ENCODE results near the gene RBPJL. TPM values are rescaled to one million over a fixed set of nuclear protein-coding genes. Genes with fewer than 3 reads are reported as not detected.
A peak's percentile ranks its signal among the peaks of the same experiment; 100 is the strongest.

Gene RBPJL
- polyA plus RNA-seq, 1 experiment = not detected

DNA sequence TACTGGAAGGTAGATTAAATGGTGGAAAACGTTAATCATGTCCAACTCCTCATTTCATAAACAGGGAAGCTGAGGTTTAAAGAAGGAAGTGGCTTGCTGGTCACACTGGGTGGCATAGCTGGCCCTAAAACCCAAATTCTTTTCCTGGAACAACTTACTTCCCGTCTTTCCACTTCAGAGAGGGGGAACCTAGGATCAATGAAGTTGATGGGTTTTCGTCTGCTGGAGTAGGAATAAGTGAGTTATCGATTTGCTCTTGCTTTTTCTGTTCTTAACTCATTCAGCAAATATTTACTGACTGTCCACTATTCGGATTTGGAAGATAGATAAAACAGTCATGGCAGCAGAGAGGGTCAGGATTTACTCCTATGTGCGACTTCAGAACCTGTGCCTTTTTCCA, 55.2 kb downstream of the RBPJL start:
- Histone ChIP-seq H3K36me3 (ENCODE audit: control insufficient read depth, insufficient read depth, low read length) (peaks cover 9% of the 10 kb centered on the region), H3K4me3 (ENCODE audit: low read depth, low read length) (no peak overlapping the region), H3K27me3 (ENCODE audit: control insufficient read depth, insufficient read depth, low read length) (no peaks in the 10 kb centered on the region)
- POLR2A ChIA-PET = no interaction called here
- CTCF ChIA-PET = interaction anchor here (0.8 to 6.0 kb wide), 9 partner anchors 10 to 416 kb away, joined by 3 to 75 read pairs (median 13); no protein-coding TSS in a partner anchor
- TF ChIP-seq, protein P1, sequence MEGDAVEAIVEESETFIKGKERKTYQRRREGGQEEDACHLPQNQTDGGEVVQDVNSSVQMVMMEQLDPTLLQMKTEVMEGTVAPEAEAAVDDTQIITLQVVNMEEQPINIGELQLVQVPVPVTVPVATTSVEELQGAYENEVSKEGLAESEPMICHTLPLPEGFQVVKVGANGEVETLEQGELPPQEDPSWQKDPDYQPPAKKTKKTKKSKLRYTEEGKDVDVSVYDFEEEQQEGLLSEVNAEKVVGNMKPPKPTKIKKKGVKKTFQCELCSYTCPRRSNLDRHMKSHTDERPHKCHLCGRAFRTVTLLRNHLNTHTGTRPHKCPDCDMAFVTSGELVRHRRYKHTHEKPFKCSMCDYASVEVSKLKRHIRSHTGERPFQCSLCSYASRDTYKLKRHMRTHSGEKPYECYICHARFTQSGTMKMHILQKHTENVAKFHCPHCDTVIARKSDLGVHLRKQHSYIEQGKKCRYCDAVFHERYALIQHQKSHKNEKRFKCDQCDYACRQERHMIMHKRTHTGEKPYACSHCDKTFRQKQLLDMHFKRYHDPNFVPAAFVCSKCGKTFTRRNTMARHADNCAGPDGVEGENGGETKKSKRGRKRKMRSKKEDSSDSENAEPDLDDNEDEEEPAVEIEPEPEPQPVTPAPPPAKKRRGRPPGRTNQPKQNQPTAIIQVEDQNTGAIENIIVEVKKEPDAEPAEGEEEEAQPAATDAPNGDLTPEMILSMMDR (IDR thresholded peaks at IDR 0.05; ENCODE audit: insufficient read depth, low read depth, low read length) = no peak
- DNase-seq (ENCODE audit: low read depth) = no peak

DNA sequence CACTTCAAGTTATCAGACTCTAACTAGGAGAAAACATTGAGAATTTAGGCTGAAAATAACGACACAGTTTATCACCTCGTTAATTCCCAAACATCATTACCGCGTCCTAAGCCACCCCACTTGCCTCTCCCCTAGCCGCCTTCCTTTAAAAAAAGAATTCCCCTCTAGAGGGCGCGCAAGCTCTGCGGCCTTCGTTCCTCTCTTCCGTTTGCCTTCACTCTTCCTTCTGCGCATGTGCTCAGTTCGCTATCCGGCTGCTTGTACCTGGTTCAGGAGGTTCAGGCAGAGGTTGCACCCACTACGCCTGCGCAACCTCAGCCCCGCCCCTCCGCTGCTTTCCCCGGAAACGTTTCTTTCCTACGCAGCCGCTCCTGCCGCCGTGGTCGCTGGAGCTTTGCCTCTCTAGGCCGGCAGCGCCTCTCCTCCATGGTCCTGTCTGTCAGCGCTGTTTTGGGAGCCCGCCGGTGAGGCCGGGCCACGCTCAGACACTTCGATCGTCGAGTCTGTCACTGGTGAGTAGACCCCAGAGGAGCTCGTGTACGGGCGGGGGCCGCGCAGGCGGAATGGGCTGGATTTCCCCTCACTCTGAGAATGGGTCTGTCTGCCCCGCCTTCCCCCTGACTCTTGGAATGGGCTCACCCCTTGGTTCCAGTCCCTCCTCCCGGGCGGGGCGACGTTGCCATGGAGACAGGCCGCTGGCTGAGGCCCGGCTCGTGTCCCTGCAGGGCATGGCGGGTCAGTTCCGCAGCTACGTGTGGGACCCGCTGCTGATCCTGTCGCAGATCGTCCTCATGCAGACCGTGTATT, 56.4 kb downstream of the RBPJL start, which contains the start of gene SYS1:
Gene SYS1, plus strand, starts transcription at position 353 of the 807 bp plus-strand sequence. Its CDS starts 376 bp downstream, at position 729.
- peak within 1 kb of the TSS; percentile 89 for H3K4me3 ChIP-seq (ENCODE audit: low read depth, low read length)
- H3K27me3 ChIP-seq (ENCODE audit: control insufficient read depth, insufficient read depth, low read length) = no peaks in the 10 kb centered on the region
- peak; percentile 94 for DNase-seq (ENCODE audit: low read depth)
- POLR2A ChIA-PET = interaction anchor here (0.6 to 1.0 kb wide), 3 partner anchors 9 to 53 kb away, joined by 3 to 4 read pairs (median 4); partner anchors contain the start of gene PIGT
- CTCF ChIA-PET = interaction anchor here (0.5 to 6.0 kb wide), 34 partner anchors 11 to 763 kb away, joined by 3 to 75 read pairs (median 4); partner anchors contain the start of genes SDC4, TP53TG5 and UBE2C
- TF ChIP-seq, protein P1 (IDR thresholded peaks at IDR 0.05; ENCODE audit: insufficient read depth, low read depth, low read length) = peak; percentile 92
- H3K36me3 ChIP-seq (ENCODE audit: control insufficient read depth, insufficient read depth, low read length) = peaks cover 14% of the 10 kb centered on the region

DNA sequence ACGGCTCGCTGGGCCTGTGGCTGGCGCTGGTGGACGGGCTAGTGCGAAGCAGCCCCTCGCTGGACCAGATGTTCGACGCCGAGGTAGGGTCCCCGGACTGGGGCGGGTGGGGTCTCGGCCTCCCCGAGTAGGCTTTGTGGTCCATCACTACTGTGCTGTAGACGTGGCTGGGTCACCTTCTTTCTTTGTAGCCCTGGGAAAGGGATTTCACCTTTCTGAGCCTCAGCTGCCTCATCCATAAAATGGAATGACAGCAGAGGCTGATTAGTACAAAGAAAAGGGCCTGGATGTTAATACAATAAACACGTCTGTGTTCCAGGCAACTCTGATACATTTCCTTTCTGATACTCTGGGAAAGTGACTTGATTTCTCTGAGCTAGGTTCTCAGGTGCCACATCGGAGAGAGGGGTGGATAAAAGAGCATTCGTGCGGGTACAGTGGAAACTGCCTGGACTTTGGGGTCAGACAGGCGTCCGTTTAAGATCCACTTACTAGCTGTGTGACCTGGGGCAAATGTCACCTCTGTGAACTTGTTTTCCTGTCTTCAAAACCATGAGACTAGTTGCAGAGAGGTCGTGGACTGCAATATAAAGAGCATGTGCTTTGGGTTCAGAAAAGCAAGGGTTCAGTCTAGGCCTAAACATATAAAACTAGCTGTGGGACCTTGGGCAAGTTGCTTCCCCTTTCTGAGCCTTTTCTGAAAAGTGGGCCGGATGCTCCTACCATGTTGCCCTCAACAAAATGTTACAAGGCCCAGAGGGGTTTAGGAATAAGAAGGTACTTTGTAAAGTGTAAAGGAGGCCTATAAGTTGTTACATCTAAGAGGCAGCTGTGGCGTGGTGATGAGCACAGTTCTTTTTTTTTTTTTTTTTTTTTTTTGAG, 57.2 kb downstream of the RBPJL start:
- no peaks in the 10 kb centered on the region for H3K27me3 ChIP-seq (ENCODE audit: control insufficient read depth, insufficient read depth, low read length)
- ChIA-PET POLR2A (interaction anchor here (0.6 to 1.0 kb wide), 2 partner anchors 8 to 10 kb away, joined by 3 to 4 read pairs; no protein-coding TSS in a partner anchor), CTCF (interaction anchor here (0.5 to 6.0 kb wide), 31 partner anchors 10 to 449 kb away, joined by 3 to 75 read pairs (median 4); partner anchors contain the start of genes SDC4, TP53TG5 and UBE2C)
- TF ChIP-seq, protein P1 (IDR thresholded peaks at IDR 0.05; ENCODE audit: insufficient read depth, low read depth, low read length) = no peak
- H3K4me3 ChIP-seq (ENCODE audit: low read depth, low read length) = peak overlapping the region; percentile 89
- peaks cover 16% of the 10 kb centered on the region for H3K36me3 ChIP-seq (ENCODE audit: control insufficient read depth, insufficient read depth, low read length)
- no peak for DNase-seq (ENCODE audit: low read depth)

DNA sequence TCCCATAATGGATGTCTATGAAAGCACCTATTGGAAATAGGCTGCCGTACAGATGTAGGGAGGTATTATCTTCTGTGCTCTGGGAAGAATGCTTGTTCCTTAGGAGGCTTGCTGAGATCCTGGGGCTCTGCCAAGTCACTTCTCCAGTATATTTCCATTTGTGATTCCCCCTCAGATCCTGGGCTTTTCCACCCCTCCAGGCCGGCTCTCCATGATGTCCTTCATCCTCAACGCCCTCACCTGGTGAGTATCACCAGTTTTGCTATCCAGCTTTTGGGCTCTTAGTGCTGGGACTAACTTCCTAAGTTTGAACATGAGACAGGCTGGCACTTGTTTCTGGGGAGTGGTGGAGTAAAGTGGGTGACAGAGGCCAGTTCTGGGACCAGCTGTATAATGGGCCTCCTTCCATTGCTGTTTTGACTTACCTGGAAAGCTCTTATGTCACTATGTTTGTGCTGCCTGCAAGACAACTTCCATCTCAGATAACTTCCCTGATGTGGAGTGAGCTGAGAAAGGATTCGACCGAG, 58.9 kb downstream of the RBPJL start:
- Histone ChIP-seq H3K36me3 (ENCODE audit: control insufficient read depth, insufficient read depth, low read length) (peaks cover 16% of the 10 kb centered on the region), H3K4me3 (ENCODE audit: low read depth, low read length) (no peak overlapping the region), H3K27me3 (ENCODE audit: control insufficient read depth, insufficient read depth, low read length) (no peaks in the 10 kb centered on the region)
- TF ChIP-seq, protein P1 (IDR thresholded peaks at IDR 0.05; ENCODE audit: insufficient read depth, low read depth, low read length) = no peak
- no peak for DNase-seq (ENCODE audit: low read depth)
- POLR2A ChIA-PET = no interaction called here
- CTCF ChIA-PET = interaction anchor here (1.1 to 13.8 kb wide), 4 partner anchors 8 to 70 kb away, joined by 3 to 101 read pairs (median 39); no protein-coding TSS in a partner anchor

Measured in BJ (cell line).